Left ventricle myocardium inferior (tissue), 1 donor: ENCODE measurements around the gene MMP15. TPM values are rescaled to one million over a fixed set of nuclear protein-coding genes. Genes with fewer than 3 reads are reported as not detected.

ENCODE experiments used
- DNase-seq: peaks from one replicate; pipeline ENCODE4 v3.0.0-alpha.2; 2020
- H3K27ac ChIP-seq: fragments of 200-600 bp; replicated peaks from 2 replicates; pipeline ENCODE4 v1.8.0; 2021
- H3K27me3 ChIP-seq: fragments of 200-600 bp; 2 replicates; pipeline ENCODE4 v1.8.0; 2021; ENCODE audit warnings: low read depth
- H3K36me3 ChIP-seq: fragments of 200-600 bp; 2 replicates; pipeline ENCODE4 v1.8.0; 2021
- H3K4me1 ChIP-seq: fragments of 200-600 bp; 2 replicates; pipeline ENCODE4 v1.8.0; 2021
- H3K4me3 ChIP-seq: fragments of 200-600 bp; 2 replicates; pipeline ENCODE4 v1.8.0; 2021; ENCODE audit warnings: mild to moderate bottlenecking, moderate library complexity
- H3K9me3 ChIP-seq: fragments of 200-600 bp; replicated peaks from 2 replicates; pipeline ENCODE4 v1.8.0; 2021
- CTCF ChIP-seq: fragments of 200-600 bp; IDR thresholded peaks from 2 replicates; pipeline ENCODE4 v1.8.0; 2021; ENCODE audit warnings: antibody characterized with exemption, mild to moderate bottlenecking, borderline replicate concordance
- intact Hi-C: fragments of 100-400 bp; cut with micrococcal nuclease; formaldehyde crosslinking; loops from one replicate; pipeline ENCODE4 v1.11.0; 2022
- total RNA-seq: library from RNA; stranded (reverse); fragmentation: NEBNext Ultra II Directional; extraction: Animal tissue kit (Norgen Biotek cat#: 25700); gene quantifications from one replicate; pipeline ENCODE4 v1.2.1, GENCODE V29; 2021
- donor health status: DM: no; HTN: yes; CAD: no; lungs with severe emphysema.

Gene MMP15
- total RNA-seq, 1 donor from 2014 or later: 64.1 TPM

DNA sequence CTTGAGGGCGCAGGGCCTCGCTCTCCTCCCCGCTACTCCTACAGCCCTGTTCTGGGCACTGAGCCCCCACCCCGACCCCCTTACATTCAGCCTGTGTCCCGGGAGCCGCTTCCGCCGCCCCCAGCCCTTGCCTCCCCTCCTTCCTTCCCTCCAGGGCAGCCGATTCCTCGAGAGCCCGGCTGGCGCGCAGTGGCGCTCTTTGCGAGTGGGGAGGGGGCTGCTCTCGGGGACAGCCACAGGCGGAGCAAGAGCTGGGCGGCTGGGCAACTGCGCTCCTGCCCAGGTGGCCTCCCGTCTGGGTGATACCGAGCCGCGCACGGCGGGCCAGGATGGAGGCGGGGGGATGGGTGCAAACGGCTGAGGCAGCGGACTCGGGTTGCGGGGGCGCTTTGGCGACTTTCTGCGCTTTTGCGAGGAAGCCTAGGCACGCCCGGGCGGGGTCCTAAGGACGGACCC is 1.2 kb downstream of the MMP15 start:
- Histone ChIP-seq H3K27me3 (no peaks in the 10 kb centered on the region), H3K36me3 (no peaks in the 10 kb centered on the region), H3K4me3 (peak overlapping the region; percentile 84), H3K9me3 (no peaks in the 10 kb centered on the region), H3K27ac (peak overlapping the region; percentile 96), H3K4me1 (peaks cover 100% of the 10 kb centered on the region)
- DNase-seq: peak; percentile 27
- intact Hi-C loops: no loop called here
- TF ChIP-seq CTCF: no peak

DNA sequence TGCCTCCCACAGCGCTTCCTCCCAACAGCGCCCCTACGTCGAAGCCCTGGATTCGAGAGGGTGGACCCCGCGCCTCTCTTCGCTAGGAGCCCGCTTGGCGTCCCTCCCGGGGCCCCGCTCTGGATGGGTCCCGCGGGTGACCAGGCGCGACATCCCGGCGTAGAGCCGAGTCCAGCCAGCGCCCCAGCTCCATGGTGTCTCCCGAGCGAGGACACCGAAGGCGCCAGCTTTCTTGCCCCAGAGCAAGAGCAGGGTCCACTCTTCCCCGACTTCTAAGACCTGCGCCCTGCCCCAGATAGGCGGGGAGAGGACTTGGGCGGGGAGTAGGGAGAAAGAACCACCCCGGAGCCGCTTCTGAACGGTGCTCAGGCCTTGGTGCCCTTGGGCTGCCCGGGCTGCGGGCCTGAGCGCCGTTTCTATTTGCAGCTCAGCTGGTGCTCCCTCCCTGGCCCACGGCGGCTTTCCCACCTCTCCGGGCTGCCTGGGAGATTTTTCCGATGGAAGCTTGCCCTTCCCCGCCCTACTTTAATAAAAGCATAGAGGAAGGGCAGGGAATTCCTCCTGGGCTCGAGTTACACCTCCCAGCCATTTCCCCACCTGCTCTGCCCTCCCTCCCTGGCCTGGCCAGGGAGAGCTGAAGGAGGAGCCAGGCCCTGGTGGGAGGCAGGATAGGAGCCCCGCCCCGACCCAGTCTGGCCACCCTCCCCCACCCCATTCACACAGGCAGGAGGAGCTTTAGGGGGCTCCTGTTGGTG is 1.8 kb downstream of the MMP15 start:
- no peaks in the 10 kb centered on the region for H3K27me3 ChIP-seq
- no peaks in the 10 kb centered on the region for H3K9me3 ChIP-seq
- intact Hi-C loops: no loop called here
- TF ChIP-seq CTCF: no peak
- no peaks in the 10 kb centered on the region for H3K36me3 ChIP-seq
- DNase-seq: peak; percentile 70
- H3K27ac ChIP-seq: peak overlapping the region; percentile 96
- H3K4me3 ChIP-seq: peak overlapping the region; percentile 84
- H3K4me1 ChIP-seq: peaks cover 100% of the 10 kb centered on the region

GRCh38 chr16:58027916-58028455 is 2.4 kb downstream of the MMP15 start:
- Histone ChIP-seq H3K4me1 (peaks cover 100% of the 10 kb centered on the region), H3K36me3 (no peaks in the 10 kb centered on the region), H3K9me3 (no peaks in the 10 kb centered on the region), H3K4me3 (peak overlapping the region; percentile 84), H3K27me3 (no peaks in the 10 kb centered on the region), H3K27ac (peak overlapping the region; percentile 96)
- DNase-seq: peak; percentile 9
- intact Hi-C loops: no loop called here
- TF ChIP-seq CTCF: no peak

GRCh38 chr16:58028541-58029070 is 3.1 kb downstream of the MMP15 start:
- Histone ChIP-seq H3K4me1 (peaks cover 100% of the 10 kb centered on the region), H3K27ac (peak overlapping the region; percentile 96), H3K27me3 (no peaks in the 10 kb centered on the region), H3K9me3 (no peaks in the 10 kb centered on the region), H3K4me3 (peak overlapping the region; percentile 84), H3K36me3 (no peaks in the 10 kb centered on the region)
- TF ChIP-seq CTCF: no peak
- peak; percentile 15 for DNase-seq
- intact Hi-C loops: no loop called here

- Histone ChIP-seq H3K4me3 (no peak overlapping the region), H3K4me1 (peaks cover 100% of the 10 kb centered on the region)
- intact Hi-C loops: no loop called here
These were observed 3.9 kb downstream of the MMP15 start for GRCh38 chr16:58029410-58029809.

More at GRCh38 chr16:58029410-58029809, 3.9 kb downstream of the MMP15 start:
- no peak for DNase-seq
- TF ChIP-seq CTCF: no peak
- no peaks in the 10 kb centered on the region for H3K27me3 ChIP-seq
- no peaks in the 10 kb centered on the region for H3K9me3 ChIP-seq
- no peaks in the 10 kb centered on the region for H3K36me3 ChIP-seq
- H3K27ac ChIP-seq: peak overlapping the region; percentile 96
